ENCODE results near the gene HSPA2. TPM values are rescaled to one million over a fixed set of nuclear protein-coding genes. Genes with fewer than 3 reads are reported as not detected.

Gene HSPA2
- total and polyA plus RNA-seq, 2 experiments from 2014 or later = 0.93 to 2.9 TPM

DNA sequence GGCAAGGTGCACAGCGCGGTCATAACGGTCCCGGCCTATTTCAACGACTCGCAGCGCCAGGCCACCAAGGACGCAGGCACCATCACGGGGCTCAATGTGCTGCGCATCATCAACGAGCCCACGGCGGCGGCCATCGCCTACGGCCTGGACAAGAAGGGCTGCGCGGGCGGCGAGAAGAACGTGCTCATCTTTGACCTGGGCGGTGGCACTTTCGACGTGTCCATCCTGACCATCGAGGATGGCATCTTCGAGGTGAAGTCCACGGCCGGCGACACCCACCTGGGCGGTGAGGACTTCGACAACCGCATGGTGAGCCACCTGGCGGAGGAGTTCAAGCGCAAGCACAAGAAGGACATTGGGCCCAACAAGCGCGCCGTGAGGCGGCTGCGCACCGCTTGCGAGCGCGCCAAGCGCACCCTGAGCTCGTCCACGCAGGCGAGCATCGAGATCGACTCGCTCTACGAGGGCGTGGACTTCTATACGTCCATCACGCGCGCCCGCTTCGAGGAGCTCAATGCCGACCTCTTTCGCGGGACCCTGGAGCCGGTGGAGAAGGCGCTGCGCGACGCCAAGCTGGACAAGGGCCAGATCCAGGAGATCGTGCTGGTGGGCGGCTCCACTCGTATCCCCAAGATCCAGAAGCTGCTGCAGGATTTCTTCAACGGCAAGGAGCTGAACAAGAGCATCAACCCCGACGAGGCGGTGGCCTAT is 875 bp downstream of the HSPA2 start:
- Histone ChIP-seq H4K20me1 (ENCODE audit: insufficient read depth, poor library complexity, severe bottlenecking) (no peaks in the 10 kb centered on the region), H2AFZ (no peak overlapping the region), H3K27ac (no peak overlapping the region), H3K4me1 (ENCODE audit: insufficient read depth) (peaks cover 6% of the 10 kb centered on the region), H3K27me3 (no peaks in the 10 kb centered on the region), H3K9me2 (replicated peaks; ENCODE audit: insufficient read depth) (no peaks in the 10 kb centered on the region), H3K4me3 (no peak overlapping the region), H3K36me3 (replicated peaks; ENCODE audit: insufficient read depth, low read depth) (no peaks in the 10 kb centered on the region), H3K79me2 (no peaks in the 10 kb centered on the region), H3K9me3 (ENCODE audit: low read depth) (no peaks in the 10 kb centered on the region), H3K4me2 (no peak overlapping the region)
- TF ChIP-seq, protein P1, sequence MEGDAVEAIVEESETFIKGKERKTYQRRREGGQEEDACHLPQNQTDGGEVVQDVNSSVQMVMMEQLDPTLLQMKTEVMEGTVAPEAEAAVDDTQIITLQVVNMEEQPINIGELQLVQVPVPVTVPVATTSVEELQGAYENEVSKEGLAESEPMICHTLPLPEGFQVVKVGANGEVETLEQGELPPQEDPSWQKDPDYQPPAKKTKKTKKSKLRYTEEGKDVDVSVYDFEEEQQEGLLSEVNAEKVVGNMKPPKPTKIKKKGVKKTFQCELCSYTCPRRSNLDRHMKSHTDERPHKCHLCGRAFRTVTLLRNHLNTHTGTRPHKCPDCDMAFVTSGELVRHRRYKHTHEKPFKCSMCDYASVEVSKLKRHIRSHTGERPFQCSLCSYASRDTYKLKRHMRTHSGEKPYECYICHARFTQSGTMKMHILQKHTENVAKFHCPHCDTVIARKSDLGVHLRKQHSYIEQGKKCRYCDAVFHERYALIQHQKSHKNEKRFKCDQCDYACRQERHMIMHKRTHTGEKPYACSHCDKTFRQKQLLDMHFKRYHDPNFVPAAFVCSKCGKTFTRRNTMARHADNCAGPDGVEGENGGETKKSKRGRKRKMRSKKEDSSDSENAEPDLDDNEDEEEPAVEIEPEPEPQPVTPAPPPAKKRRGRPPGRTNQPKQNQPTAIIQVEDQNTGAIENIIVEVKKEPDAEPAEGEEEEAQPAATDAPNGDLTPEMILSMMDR (IDR thresholded peaks at IDR 0.05; ENCODE audit: poor library complexity) = no peak
- no peak for DNase-seq (ENCODE audit: low spot score)
- WGBS (ENCODE audit: low lambda C conversion rate, missing lambda C conversion rate) = 99% methylated on average over 64 of the region's 73 CpGs

DNA sequence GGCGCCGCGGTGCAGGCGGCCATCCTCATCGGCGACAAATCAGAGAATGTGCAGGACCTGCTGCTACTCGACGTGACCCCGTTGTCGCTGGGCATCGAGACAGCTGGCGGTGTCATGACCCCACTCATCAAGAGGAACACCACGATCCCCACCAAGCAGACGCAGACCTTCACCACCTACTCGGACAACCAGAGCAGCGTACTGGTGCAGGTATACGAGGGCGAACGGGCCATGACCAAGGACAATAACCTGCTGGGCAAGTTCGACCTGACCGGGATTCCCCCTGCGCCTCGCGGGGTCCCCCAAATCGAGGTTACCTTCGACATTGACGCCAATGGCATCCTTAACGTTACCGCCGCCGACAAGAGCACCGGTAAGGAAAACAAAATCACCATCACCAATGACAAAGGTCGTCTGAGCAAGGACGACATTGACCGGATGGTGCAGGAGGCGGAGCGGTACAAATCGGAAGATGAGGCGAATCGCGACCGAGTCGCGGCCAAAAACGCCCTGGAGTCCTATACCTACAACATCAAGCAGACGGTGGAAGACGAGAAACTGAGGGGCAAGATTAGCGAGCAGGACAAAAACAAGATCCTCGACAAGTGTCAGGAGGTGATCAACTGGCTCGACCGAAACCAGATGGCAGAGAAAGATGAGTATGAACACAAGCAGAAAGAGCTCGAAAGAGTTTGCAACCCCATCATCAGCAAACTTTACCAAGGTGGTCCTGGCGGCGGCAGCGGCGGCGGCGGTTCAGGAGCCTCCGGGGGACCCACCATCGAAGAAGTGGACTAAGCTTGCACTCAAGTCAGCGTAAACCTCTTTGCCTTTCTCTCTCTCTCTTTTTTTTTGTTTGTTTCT is 1.7 kb downstream of the HSPA2 start:
- Histone ChIP-seq H3K4me2 (no peak overlapping the region), H4K20me1 (ENCODE audit: insufficient read depth, poor library complexity, severe bottlenecking) (no peaks in the 10 kb centered on the region), H3K36me3 (replicated peaks; ENCODE audit: insufficient read depth, low read depth) (no peaks in the 10 kb centered on the region), H3K27ac (no peak overlapping the region), H3K79me2 (no peaks in the 10 kb centered on the region), H3K4me1 (ENCODE audit: insufficient read depth) (peaks cover 6% of the 10 kb centered on the region), H3K27me3 (no peaks in the 10 kb centered on the region), H2AFZ (no peak overlapping the region), H3K4me3 (no peak overlapping the region), H3K9me3 (ENCODE audit: low read depth) (no peaks in the 10 kb centered on the region), H3K9me2 (replicated peaks; ENCODE audit: insufficient read depth) (no peaks in the 10 kb centered on the region)
- 97% methylated on average over 61 of the region's 61 CpGs for WGBS (ENCODE audit: low lambda C conversion rate, missing lambda C conversion rate)
- no peak for DNase-seq (ENCODE audit: low spot score)
- TF ChIP-seq, protein P1 (IDR thresholded peaks at IDR 0.05; ENCODE audit: poor library complexity) = no peak
- TF ChIP-seq EZH2phosphoT487 (IDR thresholded peaks at IDR 0.05; ENCODE audit: low read depth, severe bottlenecking, unreplicated experiment) (no peak), EZH2 (IDR thresholded peaks at IDR 0.05; ENCODE audit: borderline replicate concordance) (no peak)

DNA sequence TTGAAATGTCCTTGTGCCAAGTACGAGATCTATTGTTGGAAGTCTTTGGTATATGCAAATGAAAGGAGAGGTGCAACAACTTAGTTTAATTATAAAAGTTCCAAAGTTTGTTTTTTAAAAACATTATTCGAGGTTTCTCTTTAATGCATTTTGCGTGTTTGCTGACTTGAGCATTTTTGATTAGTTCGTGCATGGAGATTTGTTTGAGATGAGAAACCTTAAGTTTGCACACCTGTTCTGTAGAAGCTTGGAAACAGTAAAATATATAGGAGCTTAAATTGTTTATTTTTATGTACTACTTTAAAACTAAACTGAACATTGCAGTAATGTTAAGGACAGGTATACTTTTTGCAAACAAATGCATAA is 2.3 kb downstream of the HSPA2 start:
- 92% methylated on average over 4 of the region's 4 CpGs for WGBS (ENCODE audit: low lambda C conversion rate, missing lambda C conversion rate)
- Histone ChIP-seq H3K27ac (no peak overlapping the region), H3K27me3 (no peaks in the 10 kb centered on the region), H3K9me2 (replicated peaks; ENCODE audit: insufficient read depth) (no peaks in the 10 kb centered on the region), H3K4me3 (no peak overlapping the region), H4K20me1 (ENCODE audit: insufficient read depth, poor library complexity, severe bottlenecking) (no peaks in the 10 kb centered on the region), H3K9me3 (ENCODE audit: low read depth) (no peaks in the 10 kb centered on the region), H2AFZ (no peak overlapping the region), H3K79me2 (no peaks in the 10 kb centered on the region), H3K36me3 (replicated peaks; ENCODE audit: insufficient read depth, low read depth) (no peaks in the 10 kb centered on the region), H3K4me1 (ENCODE audit: insufficient read depth) (peaks cover 6% of the 10 kb centered on the region), H3K4me2 (no peak overlapping the region)
- TF ChIP-seq EZH2 (IDR thresholded peaks at IDR 0.05; ENCODE audit: borderline replicate concordance) = no peak
- TF ChIP-seq, protein P1 (IDR thresholded peaks at IDR 0.05; ENCODE audit: poor library complexity) = no peak
- TF ChIP-seq EZH2phosphoT487 (IDR thresholded peaks at IDR 0.05; ENCODE audit: low read depth, severe bottlenecking, unreplicated experiment) = no peak
- DNase-seq (ENCODE audit: low spot score) = no peak
